Neural cell (in vitro differentiated cells): ENCODE results near the gene HEMK1.

ENCODE experiments used
- CTCF ChIP-seq: fragments of 450-650 bp; IDR thresholded peaks from 2 replicates; pipeline ENCODE4 v1.5.1; 2014; ENCODE audit warnings: antibody characterized with exemption, mild to moderate bottlenecking, moderate library complexity; ENCODE audit not compliant: poor library complexity, severe bottlenecking
- POLR2AphosphoS5 ChIP-seq: IDR thresholded peaks from 2 replicates; pipeline ENCODE4 v1.6.1; 2012
- SMC3 ChIP-seq: fragments of 450-650 bp; conservative IDR thresholded peaks from 2 replicates; pipeline ENCODE4 v1.6.1; 2014; ENCODE audit warnings: antibody characterized with exemption, mild to moderate bottlenecking, moderate library complexity; ENCODE audit not compliant: poor library complexity

GRCh38 chr3:50551054-50551659 lies 18.2 kb upstream of the HEMK1 start:
- no peak for TF ChIP-seq CTCF
- TF ChIP-seq POLR2AphosphoS5 = no peak
- TF ChIP-seq SMC3 = no peak
